Liver (tissue), 9 donors: ENCODE data around the gene SMIM11. TPM values are rescaled to one million over a fixed set of nuclear protein-coding genes. Genes with fewer than 3 reads are reported as not detected.

Experiments
- DNase-seq: peaks from one replicate; pipeline ENCODE4 v3.0.0-alpha.2; 2017; ENCODE audit warnings: low spot score
- H3K27ac ChIP-seq, 2 donors: one replicate each; pipeline ENCODE4 v1.7.0; 2013; ENCODE audit warnings: inconsistent platforms in 2 of 2, low read length in 2 of 2, control low read depth in 1 of 2, low read depth in 1 of 2, mild to moderate bottlenecking in 1 of 2
- H3K27me3 ChIP-seq, 4 donors: one replicate each; pipeline versions ENCODE4 v1.6.1 to v1.7.0; 2013; ENCODE audit warnings: low read length in 3 of 4, inconsistent platforms in 1 of 4, mild to moderate bottlenecking in 1 of 4, moderate library complexity in 1 of 4; ENCODE audit not compliant: control insufficient read depth in 4 of 4, insufficient read depth in 4 of 4
- H3K36me3 ChIP-seq, 4 donors: one replicate each; pipeline versions ENCODE4 v1.6.1 to v1.7.0; 2013; ENCODE audit warnings: low read length in 3 of 4, mild to moderate bottlenecking in 3 of 4, low read depth in 1 of 4, moderate library complexity in 1 of 4; ENCODE audit not compliant: control insufficient read depth in 4 of 4, insufficient read depth in 3 of 4
- H3K4me1 ChIP-seq, 4 donors: one replicate each; pipeline versions ENCODE4 v1.6.1 to v1.7.0; 2013; ENCODE audit warnings: low read length in 3 of 4, mild to moderate bottlenecking in 3 of 4, moderate library complexity in 1 of 4; ENCODE audit not compliant: control insufficient read depth in 4 of 4, insufficient read depth in 4 of 4
- H3K4me3 ChIP-seq, 3 donors: one replicate each; pipeline versions ENCODE4 v1.6.1 to v1.7.0; 2013; ENCODE audit warnings: low read length in 3 of 3, control low read depth in 1 of 3, low read depth in 1 of 3, mild to moderate bottlenecking in 1 of 3
- H3K9ac ChIP-seq, 2 donors: one replicate each; pipeline ENCODE4 v1.7.0; 2013; ENCODE audit warnings: low read length in 2 of 2, mild to moderate bottlenecking in 2 of 2, moderate library complexity in 2 of 2, control low read depth in 1 of 2, low read depth in 1 of 2
- H3K9me3 ChIP-seq, 4 donors: one replicate each; pipeline versions ENCODE4 v1.6.1 to v1.7.0; 2013; ENCODE audit warnings: low read length in 3 of 4; ENCODE audit not compliant: control insufficient read depth in 4 of 4
- CTCF ChIP-seq: fragments of 150-350 bp; IDR thresholded peaks from 2 replicates; pipeline ENCODE4 v1.5.1; 2017; ENCODE audit warnings: improper control_type of control experiment, low read depth, low read length; ENCODE audit not compliant: missing input control
- EGR1 ChIP-seq, 2 donors: IDR thresholded peaks; 2 replicates each; pipeline ENCODE4 v1.6.1; 2016 to 2018; ENCODE audit warnings: antibody characterized with exemption in 2 of 2, low read depth in 2 of 2
- FOXA1 ChIP-seq: IDR thresholded peaks from 2 replicates; pipeline ENCODE4 v1.6.1; 2016; ENCODE audit warnings: antibody characterized with exemption
- FOXA2 ChIP-seq: IDR thresholded peaks from 2 replicates; pipeline ENCODE4 v1.6.1; 2016; ENCODE audit warnings: antibody characterized with exemption
- GABPA ChIP-seq, 2 donors: IDR thresholded peaks in 1 of 2; conservative IDR thresholded peaks in 1 of 2; 2 replicates each; pipeline ENCODE4 v1.6.1; 2016; ENCODE audit warnings: antibody characterized with exemption in 2 of 2, mild to moderate bottlenecking in 1 of 2, moderate library complexity in 1 of 2
- HNF4A ChIP-seq, 2 donors: conservative IDR thresholded peaks; 2 replicates each; pipeline ENCODE4 v1.6.1; 2016; ENCODE audit warnings: antibody characterized with exemption in 2 of 2, mild to moderate bottlenecking in 2 of 2
- HNF4G ChIP-seq: IDR thresholded peaks from 2 replicates; pipeline ENCODE4 v1.6.1; 2016; ENCODE audit warnings: antibody characterized with exemption
- JUND ChIP-seq, 2 donors: IDR thresholded peaks; 2 replicates each; pipeline ENCODE4 v1.6.1; 2016; ENCODE audit warnings: antibody characterized with exemption in 2 of 2
- MAX ChIP-seq: IDR thresholded peaks from 2 replicates; pipeline ENCODE4 v1.6.1; 2016; ENCODE audit warnings: antibody characterized with exemption
- NR2F2 ChIP-seq: IDR thresholded peaks from 2 replicates; pipeline ENCODE4 v1.6.1; 2016; ENCODE audit warnings: antibody characterized with exemption
- RXRA ChIP-seq, 2 donors: IDR thresholded peaks; 2 replicates each; pipeline ENCODE4 v1.6.1; 2017 to 2018; ENCODE audit warnings: antibody characterized with exemption in 2 of 2, mild to moderate bottlenecking in 1 of 2
- SP1 ChIP-seq: IDR thresholded peaks from 2 replicates; pipeline ENCODE4 v1.6.1; 2018; ENCODE audit warnings: antibody characterized with exemption, mild to moderate bottlenecking
- TAF1 ChIP-seq: conservative IDR thresholded peaks from 2 replicates; pipeline ENCODE4 v1.6.1; 2016; ENCODE audit warnings: antibody characterized with exemption, mild to moderate bottlenecking
- YY1 ChIP-seq: IDR thresholded peaks from 2 replicates; pipeline ENCODE4 v1.6.1; 2016; ENCODE audit warnings: antibody characterized with exemption, mild to moderate bottlenecking
- ZBTB33 ChIP-seq: IDR thresholded peaks from 2 replicates; pipeline ENCODE4 v1.6.1; 2016; ENCODE audit warnings: antibody characterized with exemption
- WGBS: extraction: QIAGEN DNeasy Blood & Tissue Kit; methylation state at CpG from one replicate; pipeline ENCODE4 v1.1.7; 2013; 5-methylcytosine and 5-hydroxymethylcytosine counted together
- polyA plus RNA-seq, 2 donors: library from polyadenylated mRNA; stranded (reverse) in 1 of 2; unstranded in 1 of 2; fragments of 200-250 nt in 1 of 2; fragments of >200 nt in 1 of 2; fragmentation: Nextera tagmentation in 1 of 2; extraction: Ambion mirVana in 1 of 2; gene quantifications; one replicate each; pipeline versions ENCODE4 v1.2.1 to v1.2.3, GENCODE V29; 2013 to 2015
- total RNA-seq, 2 donors: library from RNA; depleted of rRNA; stranded (reverse); fragments of >200 nt; gene quantifications; one replicate each; pipeline ENCODE4 v1.2.3, GENCODE V29; 2014
- donor health status: healthy.
- donor health status: healthy.
- donor health status: healthy.
- donor health status: healthy.
- donor health status: healthy.

Gene SMIM11
- total and polyA plus RNA-seq, 4 donors = 1.1 to 7.1 (median 5.6) TPM

- H3K4me1 ChIP-seq = no peaks in the 10 kb centered on the region
- no peak overlapping the region for H3K9ac ChIP-seq
- no peak for TF ChIP-seq HNF4G
- TF ChIP-seq FOXA2 = no peak
- TF ChIP-seq EGR1 (IDR thresholded peaks at IDR 0.05; ENCODE audit: low read depth in 2 of 2) = no peak
- TF ChIP-seq NR2F2 = no peak
- TF ChIP-seq SP1 = no peak
- TF ChIP-seq ZBTB33 = no peak
- no peak for TF ChIP-seq GABPA (IDR thresholded peaks at IDR 0.05 in 1 of 2, conservative IDR thresholded peaks at IDR 0.05 in 1 of 2)
- TF ChIP-seq CTCF = no peak
- no peak for TF ChIP-seq RXRA (IDR thresholded peaks at IDR 0.05)
- no peak for TF ChIP-seq FOXA1
- TF ChIP-seq JUND (IDR thresholded peaks at IDR 0.05) = no peak
- WGBS = 95% methylated on average over 6 of the region's 6 CpGs
- H3K27ac ChIP-seq = no peak overlapping the region
- no peaks in the 10 kb centered on the region for H3K36me3 ChIP-seq
- H3K27me3 ChIP-seq = no peaks in the 10 kb centered on the region
- H3K4me3 ChIP-seq = no peak overlapping the region
- no peaks in the 10 kb centered on the region for H3K9me3 ChIP-seq
- DNase-seq = no peak
Measured at GRCh38 chr21:34332347-34332746, 43.0 kb upstream of the SMIM11 start.

- H3K4me3 ChIP-seq = no peak overlapping the region
- no peak for TF ChIP-seq HNF4A (conservative IDR thresholded peaks at IDR 0.05)
- TF ChIP-seq TAF1 = no peak
- TF ChIP-seq GABPA (IDR thresholded peaks at IDR 0.05 in 1 of 2, conservative IDR thresholded peaks at IDR 0.05 in 1 of 2) = no peak
- TF ChIP-seq SP1 = no peak
- TF ChIP-seq FOXA2 = no peak
- TF ChIP-seq JUND (IDR thresholded peaks at IDR 0.05) = no peak
- no peaks in the 10 kb centered on the region for H3K36me3 ChIP-seq
- no peaks in the 10 kb centered on the region for H3K27me3 ChIP-seq
- no peak for DNase-seq
- no peaks in the 10 kb centered on the region for H3K9me3 ChIP-seq
- no peaks in the 10 kb centered on the region for H3K4me1 ChIP-seq
- H3K9ac ChIP-seq = no peak overlapping the region
- 95% methylated on average over 13 of the region's 13 CpGs for WGBS
- no peak overlapping the region for H3K27ac ChIP-seq
Measured at GRCh38 chr21:34333121-34333739, 42.1 kb upstream of the SMIM11 start.

GRCh38 chr21:34335316-34335715 is 40.0 kb upstream of the SMIM11 start:
- TF ChIP-seq FOXA2 (no peak), NR2F2 (no peak), YY1 (no peak), MAX (no peak)
- no peak for DNase-seq
- WGBS = 83% methylated on average over 6 of the region's 6 CpGs

More at GRCh38 chr21:34335316-34335715, 40.0 kb upstream of the SMIM11 start:
- Histone ChIP-seq H3K36me3 (no peaks in the 10 kb centered on the region), H3K9me3 (no peaks in the 10 kb centered on the region), H3K9ac (no peak overlapping the region), H3K27me3 (no peaks in the 10 kb centered on the region), H3K27ac (no peak overlapping the region), H3K4me1 (no peaks in the 10 kb centered on the region), H3K4me3 (no peak overlapping the region)
